ENCODE data around the gene FKBP2. TPM values are rescaled to one million over a fixed set of nuclear protein-coding genes. Genes with fewer than 3 reads are reported as not detected.

FKBP2 gene
- total and polyA plus RNA-seq, 2 of the 13 experiments (the other 11 are each of a cell fraction or from before 2014, with no cell fraction given) = 30.1 to 53.3 TPM

- TF ChIP-seq ARNT2 (CRISPR knock-in tag; IDR thresholded peaks at IDR 0.05; ENCODE audit: low read depth) (peak; percentile 49; the same call in 1 of the 2 replicates), ZFP36L1 (CRISPR knock-in tag; IDR thresholded peaks at IDR 0.05) (no peak), KIAA2018 (CRISPR knock-in tag; IDR thresholded peaks at IDR 0.05; ENCODE audit: borderline replicate concordance) (no peak), CENPT (CRISPR knock-in tag; IDR thresholded peaks at IDR 0.05; ENCODE audit: low read depth) (no peak), DR1 (CRISPR knock-in tag; IDR thresholded peaks at IDR 0.05) (no peak), NFE2L2 (IDR thresholded peaks at IDR 0.05; ENCODE audit: low read length) (no peak), ZZZ3 (CRISPR knock-in tag; IDR thresholded peaks at IDR 0.05; ENCODE audit: borderline replicate concordance) (no peak), NR0B2 (CRISPR knock-in tag; IDR thresholded peaks at IDR 0.05) (no peak), TFDP2 (CRISPR knock-in tag; IDR thresholded peaks at IDR 0.05) (peak; percentile 23; the same call in 1 of the 2 replicates), ZNF883 (CRISPR knock-in tag; IDR thresholded peaks at IDR 0.05; ENCODE audit: not compliant biosample characterization) (no peak), ZNF704 (CRISPR knock-in tag; IDR thresholded peaks at IDR 0.05; ENCODE audit: borderline replicate concordance) (no peak), PCBP1 (IDR thresholded peaks at IDR 0.05; ENCODE audit: borderline replicate concordance, low read depth, low read length) (no peak), ZNF317 (CRISPR knock-in tag; IDR thresholded peaks at IDR 0.05) (no peak), TARDBP (CRISPR knock-in tag; IDR thresholded peaks at IDR 0.05) (no peak)
- TF ChIP-seq, protein P1, sequence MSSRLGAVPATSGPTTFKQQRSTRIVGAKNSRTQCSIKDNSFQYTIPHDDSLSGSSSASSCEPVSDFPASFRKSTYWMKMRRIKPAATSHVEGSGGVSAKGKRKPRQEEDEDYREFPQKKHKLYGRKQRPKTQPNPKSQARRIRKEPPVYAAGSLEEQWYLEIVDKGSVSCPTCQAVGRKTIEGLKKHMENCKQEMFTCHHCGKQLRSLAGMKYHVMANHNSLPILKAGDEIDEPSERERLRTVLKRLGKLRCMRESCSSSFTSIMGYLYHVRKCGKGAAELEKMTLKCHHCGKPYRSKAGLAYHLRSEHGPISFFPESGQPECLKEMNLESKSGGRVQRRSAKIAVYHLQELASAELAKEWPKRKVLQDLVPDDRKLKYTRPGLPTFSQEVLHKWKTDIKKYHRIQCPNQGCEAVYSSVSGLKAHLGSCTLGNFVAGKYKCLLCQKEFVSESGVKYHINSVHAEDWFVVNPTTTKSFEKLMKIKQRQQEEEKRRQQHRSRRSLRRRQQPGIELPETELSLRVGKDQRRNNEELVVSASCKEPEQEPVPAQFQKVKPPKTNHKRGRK (CRISPR knock-in tag; IDR thresholded peaks at IDR 0.05) = no peak
These were observed 44.3 kb downstream of the FKBP2 start, which contains the start of gene GPR137 (continued) for GRCh38 chr11:64284962-64285884.

All from HepG2 (cell line).